A673 (cell line): Measurements from ENCODE around the gene SGPP1. TPM values are rescaled to one million over a fixed set of nuclear protein-coding genes. Genes with fewer than 3 reads are reported as not detected.

Experiments
- Bru-seq: library from RNA; stranded (reverse); fragments of 400-500 nt; gene quantifications from one replicate; lab custom pipeline; 2021; lab: Mats Ljungman, UMichigan
- BruChase-seq, 2 experiments: library from RNA; stranded (reverse); fragments of 400-500 nt; gene quantifications; one replicate each; lab custom pipeline; 2021; lab: Mats Ljungman, UMichigan
- BruUV-seq: library from RNA; stranded (reverse); fragments of 400-500 nt; replicated peaks from 2 replicates; lab custom pipeline; 2021; lab: Mats Ljungman, UMichigan
- CTCF ChIA-PET: fragments of 300-600 bp; sonication (Branson Sonifier 250); formaldehyde crosslinking; loops from one replicate; lab custom pipeline; 2022; ENCODE audit warnings: antibody characterized with exemption; lab: Charles Lee
- POLR2A ChIA-PET: fragments of 300-600 bp; sonication (Branson Sonifier 250); formaldehyde crosslinking; loops from one replicate; lab custom pipeline; 2022; ENCODE audit warnings: antibody characterized with exemption; ENCODE audit not compliant: low non-redundant PET; lab: Charles Lee
- DNase-seq: peaks from one replicate; pipeline ENCODE4 v3.0.0-alpha.2; 2015; ENCODE audit warnings: low spot score
- H3K27ac ChIP-seq: fragments of 200-600 bp; sonication (generic); 2 replicates; pipeline ENCODE4 v1.5.1; 2016; ENCODE audit warnings: mixed run types, low read depth, mild to moderate bottlenecking, mixed read lengths, antibody characterized with exemption, low read length; ENCODE audit not compliant: poor library complexity, severe bottlenecking
- H3K27me3 ChIP-seq: fragments of 200-600 bp; sonication (generic); replicated peaks from 2 replicates; pipeline ENCODE4 v1.6.1; 2017; ENCODE audit warnings: mixed run types, low read depth, mild to moderate bottlenecking, mixed read lengths, antibody characterized with exemption, low read length; ENCODE audit not compliant: insufficient read depth, poor library complexity
- H3K36me3 ChIP-seq: fragments of 200-600 bp; sonication (generic); 2 replicates; pipeline ENCODE4 v1.6.1; 2016; ENCODE audit warnings: mixed run types, mild to moderate bottlenecking, mixed read lengths, antibody characterized with exemption, low read length; ENCODE audit not compliant: insufficient read depth, poor library complexity, severe bottlenecking
- H3K4me1 ChIP-seq: fragments of 200-600 bp; sonication (generic); 2 replicates; pipeline ENCODE4 v1.6.1; 2017; ENCODE audit warnings: mixed run types, mild to moderate bottlenecking, mixed read lengths, antibody characterized with exemption, low read length; ENCODE audit not compliant: insufficient read depth, poor library complexity, severe bottlenecking
- H3K4me3 ChIP-seq: fragments of 200-600 bp; sonication (generic); 2 replicates; pipeline ENCODE4 v1.5.1; 2016; ENCODE audit warnings: low read depth, mixed run types, mild to moderate bottlenecking, mixed read lengths, low read length; ENCODE audit not compliant: poor library complexity, severe bottlenecking
- H3K9me3 ChIP-seq: fragments of 200-600 bp; sonication (generic); 2 replicates; pipeline ENCODE4 v1.6.1; 2016; ENCODE audit warnings: mixed run types, low read depth, mild to moderate bottlenecking, mixed read lengths, antibody characterized with exemption, low read length; ENCODE audit not compliant: poor library complexity, severe bottlenecking
- EZH2 ChIP-seq: fragments of 200-600 bp; sonication (generic); IDR thresholded peaks from 2 replicates; pipeline ENCODE4 v1.6.1; 2017; ENCODE audit warnings: borderline replicate concordance, low read depth, mild to moderate bottlenecking, mixed read lengths, antibody characterized with exemption, low read length; ENCODE audit not compliant: poor library complexity, severe bottlenecking
- intact Hi-C: fragments of 100-400 bp; cut with micrococcal nuclease; formaldehyde crosslinking; loops from one replicate; pipeline ENCODE4 v1.10.0; 2022; ENCODE audit not compliant: unreplicated experiment
- long read RNA-seq: library from polyadenylated mRNA; stranded (forward); transcript quantifications from one replicate; pipeline ENCODE4 v2.0.0, GENCODE V29; 2022
- total RNA-seq: library from RNA; stranded (reverse); gene quantifications from 2 replicates; pipeline ENCODE4 v1.2.3, GENCODE V29; 2021
- TF ChIP-seq, protein P1 (sequence below): fragments of 300-800, 200-600 bp; sonication (generic); conservative IDR thresholded peaks from 2 replicates; pipeline ENCODE4 v1.5.1; 2017; ENCODE audit warnings: low read depth, mild to moderate bottlenecking, antibody characterized with exemption, low read length, moderate library complexity, mixed read lengths

The SGPP1 gene, protein sequence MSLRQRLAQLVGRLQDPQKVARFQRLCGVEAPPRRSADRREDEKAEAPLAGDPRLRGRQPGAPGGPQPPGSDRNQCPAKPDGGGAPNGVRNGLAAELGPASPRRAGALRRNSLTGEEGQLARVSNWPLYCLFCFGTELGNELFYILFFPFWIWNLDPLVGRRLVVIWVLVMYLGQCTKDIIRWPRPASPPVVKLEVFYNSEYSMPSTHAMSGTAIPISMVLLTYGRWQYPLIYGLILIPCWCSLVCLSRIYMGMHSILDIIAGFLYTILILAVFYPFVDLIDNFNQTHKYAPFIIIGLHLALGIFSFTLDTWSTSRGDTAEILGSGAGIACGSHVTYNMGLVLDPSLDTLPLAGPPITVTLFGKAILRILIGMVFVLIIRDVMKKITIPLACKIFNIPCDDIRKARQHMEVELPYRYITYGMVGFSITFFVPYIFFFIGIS
- total RNA-seq (12.8 and 13.5 TPM in 2 replicates), Bru-seq, nascent RNA (percentile 70 among the genes with signal in this experiment), BruChase-seq, experiment 1, labeled RNA remaining after a 2-hour chase (percentile 72 among the genes with signal in this experiment), BruChase-seq, experiment 2, labeled RNA remaining after a 6-hour chase (percentile 78 among the genes with signal in this experiment)
- long read RNA-seq, transcript SGPP1-201 (3 exons, 3,312 nt): major isoform, 46 of 53 reads
- long read RNA-seq, partial matches to known transcripts: 0 of 53 reads
- long read RNA-seq, other reads (novel, unspliced or antisense): 7 of 53 reads

DNA sequence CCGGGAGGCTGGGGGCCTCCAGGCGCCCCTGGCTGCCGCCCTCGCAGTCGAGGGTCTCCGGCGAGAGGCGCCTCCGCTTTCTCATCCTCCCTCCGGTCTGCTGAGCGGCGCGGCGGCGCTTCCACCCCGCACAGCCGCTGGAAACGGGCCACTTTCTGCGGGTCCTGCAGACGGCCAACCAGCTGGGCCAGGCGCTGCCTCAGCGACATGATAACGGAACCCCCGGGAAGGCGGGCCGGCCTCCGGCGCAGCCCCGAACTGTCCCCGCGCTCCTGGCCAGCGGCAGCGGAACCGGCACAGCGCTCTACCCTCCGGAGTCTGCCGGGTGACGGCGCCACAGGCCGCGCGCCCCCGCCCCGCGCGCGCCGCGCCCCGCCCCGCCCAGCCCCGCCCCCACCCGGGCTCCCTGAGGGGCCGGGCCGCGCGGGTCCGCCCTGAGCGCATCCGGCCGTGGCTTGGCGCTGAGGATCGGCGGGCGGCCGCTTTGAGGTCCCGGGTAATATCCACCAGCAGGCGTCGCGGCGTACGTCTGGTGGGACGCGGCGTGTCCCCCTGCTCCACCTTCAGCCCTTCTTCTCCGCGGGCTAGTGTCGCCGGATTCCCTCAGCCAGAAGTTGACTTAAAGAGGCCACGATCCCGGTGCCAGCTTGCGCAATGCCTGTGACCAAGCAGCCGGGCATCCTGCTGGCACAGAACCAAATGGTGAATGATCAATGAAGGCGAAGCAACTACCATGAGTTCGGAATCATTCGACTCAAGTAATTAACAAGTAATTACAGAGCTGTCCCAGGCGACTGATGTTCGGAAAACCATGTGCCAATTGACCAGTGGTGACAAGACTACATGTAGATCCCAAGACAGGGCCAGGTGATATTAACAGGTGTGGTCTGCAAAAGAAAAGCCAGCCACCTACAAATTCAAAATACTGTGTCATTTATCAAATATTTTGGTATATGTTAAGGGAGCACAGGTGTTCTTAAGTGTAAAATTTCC lies at the start of gene SGPP1:
Gene SGPP1 (minus strand): TSS at position 330 of the 993 bp plus-strand sequence. CDS start 121 bp downstream, at position 209.
- ChIA-PET POLR2A (interaction anchor here (0.6 kb wide), 1 partner anchor 8 kb away, joined by 3 read pairs; no protein-coding TSS in a partner anchor), CTCF (interaction anchor here (0.7 kb wide), 1 partner anchor 588 kb away, joined by 3 read pairs; no protein-coding TSS in a partner anchor)
- H3K4me3 ChIP-seq: peak within 1 kb of the TSS; percentile 93
- DNase-seq: peak; percentile 84
- H3K27me3 ChIP-seq: no peaks in the 10 kb centered on the region
- intact Hi-C loops: loop anchor here (5.0 kb wide), 1 partner anchor 86 kb away; the partner anchor contains the start of gene WDR89
- no peaks in the 10 kb centered on the region for H3K9me3 ChIP-seq
- no peaks in the 10 kb centered on the region for H3K36me3 ChIP-seq
- BruUV-seq: no TSS peak
- H3K4me1 ChIP-seq: no peaks in the 10 kb centered on the region
- TF ChIP-seq, protein P1, sequence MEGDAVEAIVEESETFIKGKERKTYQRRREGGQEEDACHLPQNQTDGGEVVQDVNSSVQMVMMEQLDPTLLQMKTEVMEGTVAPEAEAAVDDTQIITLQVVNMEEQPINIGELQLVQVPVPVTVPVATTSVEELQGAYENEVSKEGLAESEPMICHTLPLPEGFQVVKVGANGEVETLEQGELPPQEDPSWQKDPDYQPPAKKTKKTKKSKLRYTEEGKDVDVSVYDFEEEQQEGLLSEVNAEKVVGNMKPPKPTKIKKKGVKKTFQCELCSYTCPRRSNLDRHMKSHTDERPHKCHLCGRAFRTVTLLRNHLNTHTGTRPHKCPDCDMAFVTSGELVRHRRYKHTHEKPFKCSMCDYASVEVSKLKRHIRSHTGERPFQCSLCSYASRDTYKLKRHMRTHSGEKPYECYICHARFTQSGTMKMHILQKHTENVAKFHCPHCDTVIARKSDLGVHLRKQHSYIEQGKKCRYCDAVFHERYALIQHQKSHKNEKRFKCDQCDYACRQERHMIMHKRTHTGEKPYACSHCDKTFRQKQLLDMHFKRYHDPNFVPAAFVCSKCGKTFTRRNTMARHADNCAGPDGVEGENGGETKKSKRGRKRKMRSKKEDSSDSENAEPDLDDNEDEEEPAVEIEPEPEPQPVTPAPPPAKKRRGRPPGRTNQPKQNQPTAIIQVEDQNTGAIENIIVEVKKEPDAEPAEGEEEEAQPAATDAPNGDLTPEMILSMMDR: peak; percentile 40
- no peak for TF ChIP-seq EZH2
- peak within 1 kb of the TSS; percentile 79 for H3K27ac ChIP-seq

DNA sequence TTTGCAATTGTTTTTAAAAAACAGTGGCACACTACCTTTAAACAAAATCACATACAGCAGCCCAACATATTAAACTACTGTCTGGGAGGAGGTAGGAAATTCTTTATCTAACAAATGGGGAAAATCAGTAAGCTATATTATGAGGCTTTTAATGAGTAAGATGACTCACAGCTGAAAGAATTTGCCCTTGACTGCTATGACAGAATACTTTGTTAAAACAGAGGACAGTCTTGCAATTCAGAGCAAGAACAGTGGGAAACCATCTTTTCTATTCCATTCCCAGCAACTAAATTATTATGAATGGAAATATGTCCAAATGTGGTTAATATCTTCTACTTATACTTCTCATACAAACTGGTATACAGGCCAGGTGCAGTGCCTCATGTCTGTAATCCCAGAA lies 49.2 kb upstream of the SGPP1 start:
- TF ChIP-seq, protein P1: no peak
- no peak for TF ChIP-seq EZH2
- Histone ChIP-seq H3K4me1 (no peaks in the 10 kb centered on the region), H3K4me3 (no peak overlapping the region), H3K27me3 (no peaks in the 10 kb centered on the region), H3K36me3 (no peaks in the 10 kb centered on the region), H3K27ac (no peak overlapping the region), H3K9me3 (no peaks in the 10 kb centered on the region)
- intact Hi-C loops: loop anchor here (10.0 kb wide), 1 partner anchor 392 kb away; no protein-coding TSS in a partner anchor
- ChIA-PET CTCF (interaction anchor here (0.6 kb wide), 1 partner anchor 62 kb away, joined by 5 read pairs; no protein-coding TSS in a partner anchor), POLR2A (no interaction called here)
- DNase-seq: peak; percentile 57
- BruUV-seq: no TSS peak
